CD4-positive, CD25-positive, alpha-beta regulatory T cell (primary cell): Measurements from ENCODE around the gene FUS. TPM values are rescaled to one million over a fixed set of nuclear protein-coding genes. Genes with fewer than 3 reads are reported as not detected.
"Not testable (repeated sequence)": the region's sequence is repeated elsewhere in the genome, so short reads cannot be mapped to it uniquely, and the experiment has no call there.

Source experiments
- ATAC-seq, 2 donors: fragments of 150-1000 bp; cut with Tn5 transposase; one replicate each; pipeline ENCODE4 v1.10.0; 2021; ENCODE audit warnings: low read depth in 2 of 2, moderate number of reproducible peaks in 2 of 2, moderate library complexity in 1 of 2
- DNase-seq, 3 donors: peaks; one replicate each; pipeline versions ENCODE4 v3.0.0 to v3.0.0-alpha.2; 2012 to 2022; ENCODE audit warnings: mixed read lengths in 1 of 3
- H3K27ac ChIP-seq: one replicate; pipeline ENCODE4 v1.7.0; 2013; ENCODE audit warnings: mild to moderate bottlenecking, low read length; ENCODE audit not compliant: insufficient read depth, poor library complexity, severe bottlenecking
- H3K27me3 ChIP-seq: one replicate; pipeline ENCODE4 v1.7.0; 2013; ENCODE audit warnings: low read length; ENCODE audit not compliant: control insufficient read depth, insufficient read depth
- H3K36me3 ChIP-seq: one replicate; pipeline ENCODE4 v1.7.0; 2013; ENCODE audit warnings: mild to moderate bottlenecking, low read length, moderate library complexity; ENCODE audit not compliant: control insufficient read depth, insufficient read depth
- H3K4me1 ChIP-seq: 2 replicates; pipeline ENCODE4 v1.7.0; 2013; ENCODE audit warnings: mild to moderate bottlenecking, low read length; ENCODE audit not compliant: insufficient read depth, control insufficient read depth, poor library complexity, severe bottlenecking
- H3K4me3 ChIP-seq: one replicate; pipeline ENCODE4 v1.7.0; 2013; ENCODE audit warnings: low read depth, mild to moderate bottlenecking, low read length, moderate library complexity
- H3K9me3 ChIP-seq, 2 experiments: 1 replicate in 1 of 2; 2 replicates in 1 of 2; pipeline ENCODE4 v1.7.0; 2013; ENCODE audit warnings: low read length in 2 of 2, mild to moderate bottlenecking in 1 of 2, moderate library complexity in 1 of 2; ENCODE audit not compliant: control insufficient read depth in 2 of 2
- H3K27ac Mint-ChIP-seq, 3 donors: one replicate each; pipeline ENCODE4 v1.8.0; 2020 to 2022; ENCODE audit warnings: mild to moderate bottlenecking in 3 of 3, mixed read lengths in 3 of 3, moderate library complexity in 2 of 3
- H3K27me3 Mint-ChIP-seq: one replicate; pipeline ENCODE4 v1.8.0; 2022; ENCODE audit warnings: mild to moderate bottlenecking, mixed read lengths
- H3K36me3 Mint-ChIP-seq: one replicate; pipeline ENCODE4 v1.8.0; 2020; ENCODE audit warnings: mixed read lengths
- H3K4me1 Mint-ChIP-seq, 4 donors: one replicate each; pipeline ENCODE4 v1.8.0; 2020 to 2022; ENCODE audit warnings: mixed read lengths in 4 of 4, mild to moderate bottlenecking in 1 of 4
- H3K4me3 Mint-ChIP-seq, 4 donors: one replicate each; pipeline ENCODE4 v1.8.0; 2020 to 2022; ENCODE audit warnings: mild to moderate bottlenecking in 4 of 4, mixed read lengths in 4 of 4, moderate library complexity in 3 of 4
- H3K9me3 Mint-ChIP-seq, 7 donors: one replicate each; pipeline ENCODE4 v1.8.0; 2020 to 2022; ENCODE audit warnings: mixed read lengths in 7 of 7, mild to moderate bottlenecking in 3 of 7, moderate library complexity in 2 of 7
- polyA plus RNA-seq, 4 donors: library from polyadenylated mRNA; unstranded; fragments of 300-500 nt; fragmentation: Illumina TruSeq; gene quantifications; one replicate each; pipeline ENCODE4 v1.2.3, GENCODE V29; 2021
- total RNA-seq: library from RNA; stranded (reverse); gene quantifications from one replicate; pipeline ENCODE4 v1.2.3, GENCODE V29; 2022

FUS gene
- total and polyA plus RNA-seq, 5 donors from 2014 or later: 119 to 918 (median 133) TPM

DNA sequence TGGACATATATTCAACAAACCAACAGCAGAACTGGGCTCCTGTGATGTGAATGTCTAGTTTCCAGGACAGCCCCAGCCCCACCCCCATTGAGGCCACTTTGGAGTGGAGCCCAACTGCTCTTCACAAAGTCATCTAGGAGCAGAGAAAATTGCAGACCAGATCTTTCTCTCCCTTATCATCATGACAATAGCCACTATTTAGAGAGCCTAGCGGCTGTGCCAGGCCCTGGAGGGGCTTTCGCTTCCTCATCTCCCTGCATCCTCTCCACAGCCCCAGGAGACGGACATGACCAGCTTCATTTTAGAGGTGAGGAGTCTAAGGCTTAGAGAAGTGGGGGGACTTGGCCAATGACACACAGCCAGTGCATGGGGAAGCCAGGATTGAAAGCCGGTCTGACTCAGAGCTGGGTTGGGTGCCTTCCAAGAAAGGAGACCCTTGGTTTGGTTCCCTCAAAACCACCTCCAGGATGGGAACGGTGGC, 45.8 kb upstream of the FUS start:
- no peak for DNase-seq
- H3K4me3 Mint-ChIP-seq: no peak overlapping the region

DNA sequence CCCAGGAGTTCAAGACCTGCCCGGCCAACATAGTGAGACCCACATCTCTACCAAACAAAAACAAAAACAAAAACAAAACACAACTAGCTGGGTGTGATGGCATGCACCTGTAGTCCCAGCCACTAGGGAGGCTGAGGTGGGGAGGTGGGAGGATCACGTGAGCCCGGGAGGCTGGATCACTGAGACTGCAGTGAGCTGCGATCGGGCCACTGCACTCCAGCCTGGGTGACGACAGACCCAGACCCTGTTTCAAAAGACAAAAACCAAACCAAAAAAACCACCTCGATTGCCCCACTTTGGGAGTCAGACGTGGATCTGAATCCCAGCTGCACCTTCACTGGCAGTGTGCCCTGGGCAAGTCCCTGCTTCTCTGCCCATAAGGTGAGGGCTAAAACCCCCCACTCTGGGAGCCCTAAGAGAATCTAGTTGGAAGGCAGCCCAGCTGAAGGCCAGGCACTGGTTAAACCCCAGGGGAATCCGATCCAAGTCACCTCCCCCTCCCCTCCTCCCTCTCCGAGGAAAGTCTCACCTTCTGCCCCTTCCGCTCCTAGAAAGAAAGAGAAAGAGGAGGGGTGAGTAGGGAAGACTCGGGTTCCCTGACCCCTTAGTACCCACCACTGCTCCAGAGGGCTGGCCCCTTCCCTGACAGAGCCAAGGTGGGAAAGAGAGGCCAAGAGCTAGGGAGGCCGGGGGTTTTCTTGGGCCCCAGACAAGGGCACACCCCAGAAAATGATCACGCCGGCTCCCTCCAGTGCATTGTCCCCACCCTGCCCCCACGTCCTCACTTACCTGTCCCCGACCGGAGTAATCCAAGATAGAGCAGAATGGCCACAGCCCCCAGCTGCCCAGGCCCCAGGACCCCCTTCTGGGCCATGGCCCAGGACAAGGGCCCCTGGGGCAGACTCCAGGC, 45.1 kb upstream of the FUS start:
- Mint-ChIP-seq H3K36me3 (peaks cover 6% of the 10 kb centered on the region), H3K4me1 (peaks cover 0 to 4% (median 0%) of the 10 kb centered on the region in 4 donors), H3K27ac (no peak overlapping the region), H3K9me3 (peaks cover 0 to 1% (median 0%) of the 10 kb centered on the region in 7 donors), H3K27me3 (no peaks in the 10 kb centered on the region), H3K4me3 (no peak overlapping the region)
- Histone ChIP-seq H3K4me1 (no peaks in the 10 kb centered on the region), H3K9me3 (no peaks in the 10 kb centered on the region), H3K36me3 (peaks cover 19% of the 10 kb centered on the region), H3K27me3 (no peaks in the 10 kb centered on the region), H3K27ac (no peak overlapping the region), H3K4me3 (no peak overlapping the region)
- ATAC-seq: no peak
- no peak for DNase-seq

More for the DNA sequence above, 45.8 kb upstream of the FUS start:
- ATAC-seq: no peak
- H3K4me3 ChIP-seq: no peak overlapping the region
- Mint-ChIP-seq H3K9me3 (peaks cover 0 to 1% (median 0%) of the 10 kb centered on the region in 7 donors), H3K36me3 (peaks cover 6% of the 10 kb centered on the region), H3K27ac (no peak overlapping the region), H3K4me1 (peaks cover 0 to 4% (median 0%) of the 10 kb centered on the region in 4 donors), H3K27me3 (no peaks in the 10 kb centered on the region)
- H3K36me3 ChIP-seq: peaks cover 26% of the 10 kb centered on the region
- no peaks in the 10 kb centered on the region for H3K27me3 ChIP-seq
- no peaks in the 10 kb centered on the region for H3K9me3 ChIP-seq
- H3K27ac ChIP-seq: no peak overlapping the region
- H3K4me1 ChIP-seq: no peaks in the 10 kb centered on the region

DNA sequence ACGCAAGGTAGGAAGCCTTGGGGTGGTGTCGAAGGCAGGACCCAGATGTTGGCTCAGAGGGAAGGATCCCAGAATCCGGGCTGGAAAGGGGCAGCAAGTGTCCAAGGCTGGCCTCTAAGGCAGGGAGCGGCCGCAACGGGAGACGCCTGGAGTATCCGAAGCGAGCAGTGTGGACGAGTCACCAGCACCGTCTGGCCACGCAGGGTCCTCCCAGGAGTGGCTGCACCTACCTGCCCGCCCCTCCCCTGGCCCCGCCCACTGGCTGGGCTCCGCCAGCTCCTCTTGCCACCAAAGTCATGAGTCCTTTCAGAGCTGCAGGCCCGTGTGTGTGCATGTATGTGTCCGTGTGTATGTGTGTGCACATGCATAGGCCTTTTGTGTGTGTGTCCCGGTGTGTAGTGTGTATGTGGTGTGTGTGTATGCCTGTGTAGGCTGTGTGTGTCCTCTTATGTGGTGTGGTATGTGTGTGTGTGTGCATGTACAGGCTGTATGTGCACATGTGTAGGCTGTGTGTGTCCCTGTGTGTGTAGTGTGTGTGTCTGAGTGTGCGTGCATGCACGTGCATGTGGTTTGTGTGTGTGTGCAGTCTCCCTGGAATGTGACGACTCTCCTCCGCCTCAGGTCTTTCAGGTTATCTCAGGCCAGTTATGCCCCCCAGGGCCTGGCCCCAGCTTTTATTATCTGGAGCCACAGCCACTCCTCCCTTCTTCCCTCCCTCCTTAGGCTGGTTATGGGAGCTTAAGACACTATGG, 44.2 kb upstream of the FUS start, which contains the start of gene PRSS8:
Gene PRSS8 (minus strand): TSS at position 193 of the 752 bp plus-strand sequence. CDS start 229 bp downstream, outside the sequence.
- no peak for ATAC-seq
- no peak within 1 kb of the TSS for H3K27ac ChIP-seq

DNA sequence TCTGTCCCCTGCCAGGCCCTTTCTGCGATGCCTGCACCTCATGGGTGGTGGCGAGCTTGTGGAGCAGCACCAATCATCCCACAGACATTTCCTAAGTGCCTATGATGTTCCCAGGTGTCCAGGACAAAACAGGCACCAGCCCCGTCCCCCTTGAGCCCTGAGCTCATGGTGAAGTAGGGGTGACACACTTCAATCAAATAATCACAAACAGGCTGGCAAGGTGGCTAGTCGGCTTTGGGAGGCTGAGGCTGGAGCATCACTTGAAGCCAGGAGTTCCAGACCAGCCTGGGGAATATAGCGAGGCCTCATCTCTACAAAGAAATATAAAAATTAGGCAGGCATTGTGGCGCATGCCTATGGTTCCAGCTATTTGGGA, 43.7 kb upstream of the FUS start:
- Histone ChIP-seq H3K27me3 (no peaks in the 10 kb centered on the region), H3K4me3 (no peak overlapping the region), H3K4me1 (no peaks in the 10 kb centered on the region), H3K9me3 (no peaks in the 10 kb centered on the region), H3K36me3 (peaks cover 11% of the 10 kb centered on the region), H3K27ac (no peak overlapping the region)
- no peak for ATAC-seq
- Mint-ChIP-seq H3K27ac (no peak overlapping the region), H3K4me1 (peaks cover 0 to 4% (median 0%) of the 10 kb centered on the region in 4 donors), H3K27me3 (no peaks in the 10 kb centered on the region), H3K4me3 (no peak overlapping the region), H3K9me3 (peaks cover 0 to 1% (median 0%) of the 10 kb centered on the region in 7 donors), H3K36me3 (peaks cover 3% of the 10 kb centered on the region)
- no peak for DNase-seq

More for the DNA sequence above, 44.2 kb upstream of the FUS start, which contains the start of gene PRSS8:
- H3K36me3 Mint-ChIP-seq: peaks cover 3% of the 10 kb centered on the region
- peaks cover 0 to 4% (median 0%) of the 10 kb centered on the region in 4 donors for H3K4me1 Mint-ChIP-seq
- no peaks in the 10 kb centered on the region for H3K27me3 Mint-ChIP-seq
- Histone ChIP-seq H3K4me3 (no peak within 1 kb of the TSS), H3K27me3 (no peaks in the 10 kb centered on the region), H3K4me1 (no peaks in the 10 kb centered on the region), H3K9me3 (no peaks in the 10 kb centered on the region), H3K36me3 (peaks cover 14% of the 10 kb centered on the region)
- no peak for DNase-seq
- peaks cover 0 to 1% (median 0%) of the 10 kb centered on the region in 7 donors for H3K9me3 Mint-ChIP-seq
- H3K27ac Mint-ChIP-seq: peak within 1 kb of the TSS in 2 of 3 donors; percentile 12 to 73
- no peak within 1 kb of the TSS for H3K4me3 Mint-ChIP-seq

DNA sequence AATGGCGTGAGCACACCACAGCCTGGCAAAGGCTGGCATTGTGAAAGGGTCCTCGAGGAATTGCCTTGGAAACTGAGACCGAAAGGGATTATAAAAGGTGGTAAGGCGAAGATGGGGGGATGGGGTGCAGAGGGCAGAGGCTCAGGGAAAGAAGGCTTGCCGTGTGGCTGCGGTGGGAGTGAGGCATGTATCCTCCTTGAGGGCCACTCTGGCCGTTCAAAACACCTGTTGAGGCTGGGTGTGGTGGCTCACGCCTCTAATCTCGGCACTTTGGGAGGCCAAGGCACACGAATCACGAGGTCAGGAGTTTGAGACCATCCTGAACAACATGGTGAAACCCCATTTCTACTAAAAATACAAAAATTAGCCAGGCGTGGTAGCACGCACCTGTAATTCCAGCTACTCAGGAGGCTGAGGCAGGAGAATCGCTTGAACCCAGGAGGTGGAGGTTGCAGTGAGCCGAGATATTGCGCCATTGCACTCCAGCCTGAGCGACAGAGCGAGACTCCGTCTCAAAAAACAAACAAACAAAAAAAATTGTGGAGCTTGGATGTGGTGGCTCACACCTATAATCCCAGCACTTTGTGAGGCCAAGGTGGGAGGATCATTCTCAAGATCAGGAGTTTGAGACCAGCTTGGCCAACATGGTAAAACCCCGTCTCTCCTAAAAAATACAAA, 43.0 kb upstream of the FUS start:
- H3K27ac ChIP-seq, H3K27me3 Mint-ChIP-seq, H3K36me3 ChIP-seq, ATAC-seq, H3K4me3 Mint-ChIP-seq, H3K9me3 ChIP-seq, H3K27ac Mint-ChIP-seq, H3K4me1 Mint-ChIP-seq, H3K27me3 ChIP-seq, H3K4me1 ChIP-seq, H3K36me3 Mint-ChIP-seq, H3K4me3 ChIP-seq, H3K9me3 Mint-ChIP-seq, DNase-seq: not testable (repeated sequence)

DNA sequence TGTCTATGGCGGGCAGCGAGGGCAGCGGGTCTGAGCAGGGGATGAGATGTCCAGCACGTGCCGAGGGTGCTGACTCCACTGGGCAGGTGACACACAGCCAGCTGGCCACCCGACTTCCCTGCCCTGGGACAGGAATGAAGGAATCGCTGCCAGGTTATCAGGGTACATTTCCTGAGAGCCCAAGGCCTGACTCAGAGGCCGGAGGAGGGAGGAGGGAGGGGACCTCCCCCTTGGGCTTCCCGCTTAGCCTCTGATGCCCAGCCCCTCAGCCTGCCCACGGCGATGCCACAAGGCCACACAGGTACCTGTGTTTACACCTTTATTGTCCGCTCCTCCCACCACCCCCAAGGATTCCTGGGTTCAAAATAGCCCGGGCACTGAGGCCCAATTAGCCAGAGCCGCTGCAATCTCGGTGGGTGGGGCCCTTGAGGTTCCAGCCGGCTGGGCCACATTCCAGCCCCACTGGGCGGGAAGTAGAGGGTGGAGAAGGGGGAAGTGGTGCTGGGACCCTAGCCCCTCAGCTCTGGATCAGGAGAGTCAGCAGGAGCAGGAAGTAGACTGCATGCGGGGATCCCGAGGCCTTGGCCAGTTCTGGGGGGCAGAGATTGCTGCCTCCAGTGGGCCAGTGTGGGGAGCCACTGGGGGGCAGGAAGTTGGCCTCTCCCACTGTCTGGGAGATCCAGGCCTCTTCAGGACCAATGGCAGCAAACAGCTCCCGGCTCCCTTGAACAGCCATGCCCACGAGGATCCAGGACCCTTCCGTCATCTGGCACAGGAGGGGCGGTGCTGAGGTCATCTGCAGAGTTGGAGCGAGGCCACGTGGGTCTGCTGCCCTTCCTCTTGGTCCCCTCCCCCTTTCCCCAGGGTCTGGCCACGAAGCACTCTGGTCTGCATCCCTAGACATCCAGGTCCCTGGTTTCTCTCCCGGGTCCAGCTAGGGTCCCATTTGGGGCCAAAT, 41.0 kb upstream of the FUS start:
- no peaks in the 10 kb centered on the region for H3K9me3 ChIP-seq
- H3K27ac ChIP-seq: no peak overlapping the region
- Mint-ChIP-seq H3K36me3 (no peaks in the 10 kb centered on the region), H3K27ac (no peak overlapping the region), H3K4me3 (no peak overlapping the region), H3K9me3 (no peaks in the 10 kb centered on the region), H3K27me3 (peaks cover 3% of the 10 kb centered on the region), H3K4me1 (peaks cover 4 to 13% (median 7%) of the 10 kb centered on the region in 4 donors)
- no peak for ATAC-seq
- H3K4me1 ChIP-seq: peaks cover 19% of the 10 kb centered on the region
- no peak for DNase-seq
- H3K27me3 ChIP-seq: no peaks in the 10 kb centered on the region
- H3K36me3 ChIP-seq: no peaks in the 10 kb centered on the region
- no peak overlapping the region for H3K4me3 ChIP-seq
